ENCODE measurements around the gene TBL3.

DNA sequence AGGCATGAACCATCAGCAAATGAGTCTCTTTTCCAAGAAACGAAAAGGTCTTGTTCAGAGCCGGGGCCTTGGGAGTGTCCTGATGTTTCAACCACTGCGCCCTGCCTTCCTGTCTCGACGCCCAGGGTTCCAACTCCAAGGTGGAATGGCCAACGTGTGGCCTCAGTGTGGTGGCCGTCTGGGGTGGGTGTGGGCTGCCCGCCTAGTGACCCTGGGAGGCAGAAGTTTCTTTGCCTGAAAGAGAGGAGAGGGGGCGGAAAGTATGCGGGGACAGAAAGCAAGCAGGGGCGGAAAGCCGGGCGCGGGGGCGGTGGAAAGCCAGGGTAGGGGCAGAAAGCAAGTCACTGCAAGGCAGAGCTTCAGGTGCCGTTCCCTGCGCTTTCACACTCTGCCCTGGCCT lies 32.9 kb upstream of the TBL3 start:
- TF ChIP-seq, protein P1, sequence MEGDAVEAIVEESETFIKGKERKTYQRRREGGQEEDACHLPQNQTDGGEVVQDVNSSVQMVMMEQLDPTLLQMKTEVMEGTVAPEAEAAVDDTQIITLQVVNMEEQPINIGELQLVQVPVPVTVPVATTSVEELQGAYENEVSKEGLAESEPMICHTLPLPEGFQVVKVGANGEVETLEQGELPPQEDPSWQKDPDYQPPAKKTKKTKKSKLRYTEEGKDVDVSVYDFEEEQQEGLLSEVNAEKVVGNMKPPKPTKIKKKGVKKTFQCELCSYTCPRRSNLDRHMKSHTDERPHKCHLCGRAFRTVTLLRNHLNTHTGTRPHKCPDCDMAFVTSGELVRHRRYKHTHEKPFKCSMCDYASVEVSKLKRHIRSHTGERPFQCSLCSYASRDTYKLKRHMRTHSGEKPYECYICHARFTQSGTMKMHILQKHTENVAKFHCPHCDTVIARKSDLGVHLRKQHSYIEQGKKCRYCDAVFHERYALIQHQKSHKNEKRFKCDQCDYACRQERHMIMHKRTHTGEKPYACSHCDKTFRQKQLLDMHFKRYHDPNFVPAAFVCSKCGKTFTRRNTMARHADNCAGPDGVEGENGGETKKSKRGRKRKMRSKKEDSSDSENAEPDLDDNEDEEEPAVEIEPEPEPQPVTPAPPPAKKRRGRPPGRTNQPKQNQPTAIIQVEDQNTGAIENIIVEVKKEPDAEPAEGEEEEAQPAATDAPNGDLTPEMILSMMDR (IDR thresholded peaks at IDR 0.05), result no peak
- TF ChIP-seq EP300 (IDR thresholded peaks at IDR 0.05) (no peak), POLR2A (IDR thresholded peaks at IDR 0.05) (no peak)

Data from suprapubic skin (tissue), 3 donors.